ENCODE measurements around the gene CLIC2. TPM values are rescaled to one million over a fixed set of nuclear protein-coding genes. Genes with fewer than 3 reads are reported as not detected.

Gene CLIC2
- total and polyA plus RNA-seq, 8 donors = 1.1 to 7.5 (median 2.6) TPM

- no peak for ATAC-seq
- TF ChIP-seq CTCF (IDR thresholded peaks at IDR 0.05) = no peak
- H3K36me3 ChIP-seq = no peaks in the 10 kb centered on the region
- no peaks in the 10 kb centered on the region for H3K27me3 ChIP-seq
- no peak overlapping the region for H3K27ac ChIP-seq
- no peak for FAIRE-seq
- H3K9me3 ChIP-seq = no peaks in the 10 kb centered on the region
- H3K4me1 ChIP-seq = no peaks in the 10 kb centered on the region
- no peak overlapping the region for H3K4me3 ChIP-seq
- no peak for DNase-seq
- 59 to 71% methylated on average over 4 of the region's 4 CpGs for WGBS, 2 donors
- intact Hi-C loops (cut with DNase I) = no loop called here
These were observed 86.9 kb downstream of the CLIC2 start for GRCh38 chrX:155247497-155247896.

- Histone ChIP-seq H3K4me1 (no peaks in the 10 kb centered on the region), H3K9me3 (no peaks in the 10 kb centered on the region), H3K27me3 (no peaks in the 10 kb centered on the region), H3K27ac (no peak overlapping the region), H3K4me3 (no peak overlapping the region), H3K36me3 (no peaks in the 10 kb centered on the region)
- WGBS, 2 donors = 50 to 98% methylated on average over 1 of the region's 1 CpG
- ATAC-seq (no peak), FAIRE-seq (no peak), DNase-seq (no peak)
- no peak for TF ChIP-seq CTCF (IDR thresholded peaks at IDR 0.05)
- intact Hi-C loops (cut with DNase I) = no loop called here
These were observed 87.7 kb downstream of the CLIC2 start for GRCh38 chrX:155246748-155247147.

GRCh38 chrX:155242300-155242699 is 92.1 kb downstream of the CLIC2 start:
- Histone ChIP-seq H3K27ac (no peak overlapping the region), H3K27me3 (no peaks in the 10 kb centered on the region), H3K4me3 (no peak overlapping the region), H3K36me3 (no peaks in the 10 kb centered on the region), H3K4me1 (no peaks in the 10 kb centered on the region), H3K9me3 (no peaks in the 10 kb centered on the region)
- FAIRE-seq (no peak), DNase-seq (no peak), ATAC-seq (no peak)
- intact Hi-C loops (cut with DNase I) = no loop called here
- WGBS, 2 donors = 66 to 84% methylated on average over 5 of the region's 5 CpGs
- TF ChIP-seq CTCF (IDR thresholded peaks at IDR 0.05) = no peak

GRCh38 chrX:155237719-155238118 is 96.7 kb downstream of the CLIC2 start:
- Histone ChIP-seq H3K36me3 (no peaks in the 10 kb centered on the region), H3K27me3 (no peaks in the 10 kb centered on the region), H3K4me3 (no peak overlapping the region), H3K4me1 (no peaks in the 10 kb centered on the region), H3K27ac (no peak overlapping the region), H3K9me3 (no peaks in the 10 kb centered on the region)
- 78 to 98% methylated on average over 5 of the region's 5 CpGs for WGBS, 2 donors
- intact Hi-C loops (cut with DNase I) = no loop called here
- no peak for TF ChIP-seq CTCF (IDR thresholded peaks at IDR 0.05)
- FAIRE-seq (no peak), ATAC-seq (no peak), DNase-seq (no peak)

GRCh38 chrX:155235891-155236290 is 98.5 kb downstream of the CLIC2 start:
- H3K27me3 ChIP-seq = no peaks in the 10 kb centered on the region
- intact Hi-C loops (cut with DNase I) = no loop called here
- H3K4me1 ChIP-seq = no peaks in the 10 kb centered on the region
- no peak for FAIRE-seq
- H3K27ac ChIP-seq = no peak overlapping the region
- TF ChIP-seq CTCF (IDR thresholded peaks at IDR 0.05) = no peak
- no peak for ATAC-seq
- H3K4me3 ChIP-seq = no peak overlapping the region
- H3K36me3 ChIP-seq = no peaks in the 10 kb centered on the region
- H3K9me3 ChIP-seq = no peaks in the 10 kb centered on the region
- no peak for DNase-seq

All from pancreas (tissue), 10 donors.